GM10266 (cell line): ENCODE measurements around the gene ADAMTS2.

Experiments
- DNase-seq: peaks from one replicate; pipeline ENCODE4 v3.0.0; 2012; ENCODE audit errors: extremely low spot score
- TF ChIP-seq, protein P1 (sequence below): IDR thresholded peaks from 2 replicates; pipeline ENCODE4 v1.5.1; 2012; ENCODE audit warnings: mild to moderate bottlenecking, low read depth; ENCODE audit not compliant: control insufficient read depth, insufficient read depth; ENCODE audit errors: missing control alignments

The ADAMTS2 gene

DNA sequence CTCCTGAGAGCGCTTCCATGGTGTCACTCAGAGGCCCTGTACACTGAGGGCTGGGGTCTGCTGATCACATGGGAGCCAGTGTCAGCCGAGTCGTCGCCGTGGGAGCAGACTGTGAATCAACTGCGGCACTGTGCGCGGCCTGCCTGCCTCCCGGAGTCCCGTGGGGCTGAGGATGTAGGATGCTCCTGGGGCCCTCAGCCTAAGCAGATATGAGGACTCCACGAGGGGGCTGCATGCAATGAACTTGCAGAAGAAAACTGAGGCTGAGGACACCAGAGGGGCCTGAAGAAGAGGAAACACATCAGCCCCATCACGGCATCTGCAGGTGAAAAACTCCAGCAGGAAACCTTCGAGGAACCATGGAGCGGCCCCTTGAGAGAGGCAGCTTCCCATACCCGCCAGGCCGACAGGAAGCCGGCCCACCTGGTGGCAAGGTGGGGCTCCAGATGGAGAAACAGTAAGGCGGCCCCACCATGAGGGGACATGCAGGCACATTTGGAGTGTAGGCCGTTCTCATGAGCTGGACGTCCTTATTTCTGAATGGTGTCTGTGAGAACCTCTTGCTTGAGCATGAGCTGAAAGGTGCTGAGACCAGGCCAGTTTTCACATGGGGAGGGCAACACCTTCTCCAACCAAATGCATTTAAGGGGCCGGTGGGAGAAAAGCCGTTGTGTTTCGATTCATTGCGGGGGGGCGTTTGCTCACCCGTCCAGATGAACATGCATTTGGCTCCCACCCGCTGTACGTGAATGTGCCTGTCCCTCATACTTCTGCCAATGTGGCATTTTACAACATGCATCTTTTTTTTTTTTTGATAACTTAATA is 35.2 kb upstream of the ADAMTS2 start:
- no peak for DNase-seq
- TF ChIP-seq, protein P1, sequence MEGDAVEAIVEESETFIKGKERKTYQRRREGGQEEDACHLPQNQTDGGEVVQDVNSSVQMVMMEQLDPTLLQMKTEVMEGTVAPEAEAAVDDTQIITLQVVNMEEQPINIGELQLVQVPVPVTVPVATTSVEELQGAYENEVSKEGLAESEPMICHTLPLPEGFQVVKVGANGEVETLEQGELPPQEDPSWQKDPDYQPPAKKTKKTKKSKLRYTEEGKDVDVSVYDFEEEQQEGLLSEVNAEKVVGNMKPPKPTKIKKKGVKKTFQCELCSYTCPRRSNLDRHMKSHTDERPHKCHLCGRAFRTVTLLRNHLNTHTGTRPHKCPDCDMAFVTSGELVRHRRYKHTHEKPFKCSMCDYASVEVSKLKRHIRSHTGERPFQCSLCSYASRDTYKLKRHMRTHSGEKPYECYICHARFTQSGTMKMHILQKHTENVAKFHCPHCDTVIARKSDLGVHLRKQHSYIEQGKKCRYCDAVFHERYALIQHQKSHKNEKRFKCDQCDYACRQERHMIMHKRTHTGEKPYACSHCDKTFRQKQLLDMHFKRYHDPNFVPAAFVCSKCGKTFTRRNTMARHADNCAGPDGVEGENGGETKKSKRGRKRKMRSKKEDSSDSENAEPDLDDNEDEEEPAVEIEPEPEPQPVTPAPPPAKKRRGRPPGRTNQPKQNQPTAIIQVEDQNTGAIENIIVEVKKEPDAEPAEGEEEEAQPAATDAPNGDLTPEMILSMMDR: no peak

DNA sequence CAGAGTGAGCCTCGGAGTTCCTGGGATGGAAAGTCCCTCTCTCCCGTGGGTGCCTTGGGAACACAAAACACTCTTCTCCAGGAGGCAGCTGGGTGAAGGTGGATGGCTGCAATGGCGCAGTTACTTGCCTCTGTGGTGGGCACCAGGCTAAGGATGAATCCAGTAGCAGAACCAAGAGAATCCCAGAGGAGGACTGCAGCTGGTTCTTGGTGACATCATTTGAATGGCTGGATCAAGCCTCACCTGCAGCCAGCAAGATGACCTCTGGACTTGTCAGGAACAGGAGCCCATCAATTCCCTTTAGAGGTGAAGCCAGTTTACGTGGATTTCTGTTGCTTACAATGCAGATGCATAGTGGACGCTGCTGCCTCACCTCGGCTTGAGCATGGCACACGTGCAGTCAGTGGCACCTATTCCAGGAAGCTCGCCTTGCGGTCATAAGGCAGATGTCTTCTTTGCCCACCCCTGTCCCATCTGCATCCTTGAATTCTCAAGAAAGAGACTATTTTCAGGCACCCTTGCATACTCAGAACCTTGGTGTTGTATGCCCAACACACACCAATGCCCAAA is 34.1 kb upstream of the ADAMTS2 start:
- no peak for DNase-seq
- TF ChIP-seq, protein P1: no peak

DNA sequence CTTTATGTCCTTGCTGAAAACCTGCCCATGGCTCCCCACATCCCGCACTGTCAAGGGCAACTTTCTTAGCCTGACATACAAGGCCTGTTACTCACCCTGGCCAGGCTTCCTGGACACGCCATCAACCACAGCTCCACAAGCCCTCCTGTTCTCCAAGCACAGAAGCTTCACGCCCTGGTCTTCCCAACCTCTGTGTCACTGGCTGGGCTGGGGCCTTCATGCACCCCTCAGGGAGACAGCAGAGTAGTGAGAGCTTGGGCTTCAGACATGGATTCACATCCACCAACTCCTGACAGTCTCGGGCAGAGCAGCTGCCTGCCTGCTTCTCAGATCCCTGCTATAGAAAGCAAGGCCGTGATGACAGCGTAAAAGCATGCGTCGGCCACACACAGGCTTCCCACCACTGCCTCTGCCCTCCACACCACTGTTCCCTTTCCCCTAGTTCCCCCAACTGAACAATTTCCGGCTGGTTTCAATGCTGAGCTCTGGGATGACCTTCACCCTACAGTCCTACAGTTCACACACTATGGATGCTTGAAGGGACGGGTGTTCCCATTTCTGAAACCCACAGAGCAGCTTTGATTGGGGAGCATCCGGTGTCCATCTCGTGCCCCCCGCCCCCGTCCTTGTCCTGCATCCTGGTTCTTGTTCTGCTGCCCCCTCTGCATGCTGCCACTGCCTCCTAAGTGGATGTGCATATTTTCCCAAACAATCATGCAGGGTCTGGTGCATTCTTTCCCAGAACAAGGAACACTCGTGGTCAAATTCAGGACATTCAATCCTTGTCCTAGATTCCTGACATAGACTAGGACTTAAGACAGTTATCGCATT is 33.4 kb upstream of the ADAMTS2 start:
- TF ChIP-seq, protein P1: no peak
- DNase-seq: no peak

DNA sequence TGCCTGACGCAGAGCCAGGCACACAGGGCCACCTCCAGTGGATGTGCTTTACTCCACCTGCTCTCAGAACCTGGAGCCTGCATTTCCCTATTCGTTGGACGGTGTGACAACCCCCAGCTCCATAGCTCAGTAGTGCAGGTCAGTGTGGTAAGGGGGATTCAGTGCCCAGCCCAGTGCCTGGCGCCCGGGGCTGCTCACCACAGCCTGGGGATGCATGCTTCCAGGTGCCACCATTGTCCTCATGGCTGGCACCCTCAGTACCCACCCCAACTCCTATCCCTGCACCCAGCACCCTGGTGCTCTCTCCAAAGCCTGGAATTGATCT is 32.8 kb upstream of the ADAMTS2 start:
- TF ChIP-seq, protein P1: no peak
- no peak for DNase-seq

DNA sequence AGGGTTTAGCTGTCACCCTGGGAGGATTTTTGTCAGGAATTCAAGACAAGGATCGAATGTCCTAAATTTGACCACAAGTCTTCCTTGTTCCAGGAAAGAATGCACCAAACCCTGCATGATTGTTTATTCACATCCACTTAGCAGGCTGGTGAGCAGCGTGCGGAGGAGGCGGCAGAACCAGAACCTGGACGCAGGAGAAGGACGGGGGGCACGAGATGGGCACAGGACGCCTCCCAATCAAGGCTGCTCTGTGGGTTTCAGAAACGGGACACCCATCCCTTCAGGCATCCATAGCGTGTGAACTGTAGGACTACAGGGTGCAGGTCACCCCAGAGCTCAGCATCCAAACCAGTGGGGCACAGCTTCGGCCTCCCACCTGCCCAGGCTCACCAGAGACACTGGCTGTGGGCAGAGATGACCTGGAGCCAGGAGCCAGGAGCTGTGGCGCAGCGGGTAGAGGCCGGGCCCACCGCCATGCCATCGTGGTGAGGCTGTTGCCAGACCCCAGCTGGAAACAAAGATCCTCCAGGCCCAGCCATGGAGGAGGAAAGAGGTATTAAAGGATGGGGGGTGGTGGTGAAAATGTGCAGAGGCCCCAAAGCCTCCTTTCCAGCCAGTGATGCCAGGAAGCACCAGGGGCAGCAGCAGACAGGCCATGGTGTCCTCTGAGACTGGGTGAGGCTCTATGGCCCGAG is 32.3 kb upstream of the ADAMTS2 start:
- TF ChIP-seq, protein P1: no peak
- no peak for DNase-seq

DNA sequence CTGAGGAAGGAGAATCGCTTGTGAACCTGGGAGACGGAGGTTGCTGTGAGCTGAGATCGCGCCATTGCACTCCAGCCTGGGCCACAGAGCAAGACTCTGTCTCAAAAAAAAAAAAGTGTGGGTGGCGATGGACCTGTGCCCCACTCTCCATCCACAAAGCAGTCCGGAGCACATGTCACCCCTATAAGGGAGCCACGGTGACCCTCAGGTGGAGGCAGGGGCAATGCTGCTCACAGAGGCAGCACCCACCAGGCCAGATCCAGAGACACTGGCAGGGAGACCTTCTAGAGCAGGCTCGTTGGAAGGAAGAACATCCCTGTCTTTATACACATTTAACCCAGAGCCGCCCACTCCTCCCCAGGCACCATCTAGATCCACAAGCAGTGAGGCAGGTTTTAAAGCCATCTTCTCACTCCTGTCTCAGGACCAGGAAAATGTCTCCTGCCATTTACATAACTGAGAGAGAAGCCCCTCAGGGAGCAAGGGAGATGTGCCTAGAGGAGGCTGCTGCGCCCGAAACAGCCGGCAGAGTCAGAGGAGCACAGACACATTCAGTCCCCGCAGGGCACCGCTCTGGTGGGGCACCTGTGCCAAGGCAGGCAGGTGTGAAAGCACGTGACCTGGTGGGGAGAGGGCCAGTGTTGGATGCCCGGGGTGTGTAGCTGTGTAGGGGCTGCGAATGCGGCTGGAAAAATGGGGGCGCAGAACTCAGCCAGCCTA is 31.6 kb upstream of the ADAMTS2 start:
- no peak for DNase-seq
- TF ChIP-seq, protein P1: no peak
